Measurements from ENCODE around the gene VSTM4. TPM values are rescaled to one million over a fixed set of nuclear protein-coding genes. Genes with fewer than 3 reads are reported as not detected.

The VSTM4 gene
- total RNA-seq, 1 donor from 2014 or later, result 0.22 TPM

GRCh38 chr10:49116509-49117375, 1.4 kb upstream of the VSTM4 start:
- DNase-seq (ENCODE audit: low spot score, unreplicated experiment), result no peak
- Mint-ChIP-seq H3K4me3 (ENCODE audit: low read depth) (peak overlapping the region; percentile 46), H3K27ac (no peak overlapping the region), H3K9me3 (ENCODE audit: low read depth) (no peaks in the 10 kb centered on the region), H3K27me3 (peaks cover 65% of the 10 kb centered on the region), H3K4me1 (ENCODE audit: low read depth) (peaks cover 2% of the 10 kb centered on the region), H3K36me3 (ENCODE audit: insufficient read depth) (no peaks in the 10 kb centered on the region)
- TF ChIP-seq CTCF (IDR thresholded peaks at IDR 0.05; ENCODE audit: unreplicated experiment), result no peak

GRCh38 chr10:49115796-49116508, 630 bp upstream of the VSTM4 start:
- TF ChIP-seq CTCF (IDR thresholded peaks at IDR 0.05; ENCODE audit: unreplicated experiment), result no peak
- H3K36me3 Mint-ChIP-seq (ENCODE audit: insufficient read depth), result no peaks in the 10 kb centered on the region
- peaks cover 2% of the 10 kb centered on the region for H3K4me1 Mint-ChIP-seq (ENCODE audit: low read depth)
- peak overlapping the region; percentile 46 for H3K4me3 Mint-ChIP-seq (ENCODE audit: low read depth)
- no peak for DNase-seq (ENCODE audit: low spot score, unreplicated experiment)
- peaks cover 65% of the 10 kb centered on the region for H3K27me3 Mint-ChIP-seq
- no peak overlapping the region for H3K27ac Mint-ChIP-seq
- no peaks in the 10 kb centered on the region for H3K9me3 Mint-ChIP-seq (ENCODE audit: low read depth)

- Mint-ChIP-seq H3K27me3 (peaks cover 55% of the 10 kb centered on the region), H3K36me3 (ENCODE audit: insufficient read depth) (no peaks in the 10 kb centered on the region), H3K4me3 (ENCODE audit: low read depth) (peak overlapping the region; percentile 76), H3K4me1 (ENCODE audit: low read depth) (peaks cover 2% of the 10 kb centered on the region), H3K9me3 (ENCODE audit: low read depth) (no peaks in the 10 kb centered on the region), H3K27ac (no peak overlapping the region)
- no peak for TF ChIP-seq CTCF (IDR thresholded peaks at IDR 0.05; ENCODE audit: unreplicated experiment)
- no peak for DNase-seq (ENCODE audit: low spot score, unreplicated experiment)
Observed at GRCh38 chr10:49114718-49115014, 656 bp downstream of the VSTM4 start.

GRCh38 chr10:49113741-49114141, 1.6 kb downstream of the VSTM4 start:
- H3K27me3 Mint-ChIP-seq, result peaks cover 53% of the 10 kb centered on the region
- H3K4me1 Mint-ChIP-seq (ENCODE audit: low read depth), result peaks cover 2% of the 10 kb centered on the region
- no peak overlapping the region for H3K27ac Mint-ChIP-seq
- peak overlapping the region; percentile 16 for H3K4me3 Mint-ChIP-seq (ENCODE audit: low read depth)
- no peaks in the 10 kb centered on the region for H3K36me3 Mint-ChIP-seq (ENCODE audit: insufficient read depth)
- no peak for TF ChIP-seq CTCF (IDR thresholded peaks at IDR 0.05; ENCODE audit: unreplicated experiment)
- H3K9me3 Mint-ChIP-seq (ENCODE audit: low read depth), result no peaks in the 10 kb centered on the region
- DNase-seq (ENCODE audit: low spot score, unreplicated experiment), result no peak

- Mint-ChIP-seq H3K27ac (no peak overlapping the region), H3K27me3 (peaks cover 44% of the 10 kb centered on the region)
Observed at GRCh38 chr10:49112851-49113250, 2.5 kb downstream of the VSTM4 start.

More at GRCh38 chr10:49112851-49113250, 2.5 kb downstream of the VSTM4 start:
- H3K4me3 Mint-ChIP-seq (ENCODE audit: low read depth), result no peak overlapping the region
- peaks cover 2% of the 10 kb centered on the region for H3K4me1 Mint-ChIP-seq (ENCODE audit: low read depth)
- DNase-seq (ENCODE audit: low spot score, unreplicated experiment), result no peak
- H3K9me3 Mint-ChIP-seq (ENCODE audit: low read depth), result no peaks in the 10 kb centered on the region
- no peaks in the 10 kb centered on the region for H3K36me3 Mint-ChIP-seq (ENCODE audit: insufficient read depth)
- no peak for TF ChIP-seq CTCF (IDR thresholded peaks at IDR 0.05; ENCODE audit: unreplicated experiment)

Data from progenitor cell of endocrine pancreas (in vitro differentiated cells).